CD1c-positive myeloid dendritic cell (primary cell): ENCODE measurements around the gene HSF4.

ENCODE experiments used
- DNase-seq: peaks from one replicate; pipeline ENCODE4 v3.0.0-alpha.2; 2016; ENCODE audit errors: extremely low spot score

The HSF4 gene

GRCh38 chr16:67166598-67167168 is 2.1 kb downstream of the HSF4 start:
- no peak for DNase-seq

GRCh38 chr16:67167588-67167987 is 3.0 kb downstream of the HSF4 start:
- no peak for DNase-seq

- DNase-seq = no peak
Measured at GRCh38 chr16:67169011-67169451, 4.5 kb downstream of the HSF4 start.

GRCh38 chr16:67169642-67170167 is 5.2 kb downstream of the HSF4 start:
- no peak for DNase-seq

GRCh38 chr16:67170168-67170948 is 5.8 kb downstream of the HSF4 start, which contains the start of gene NOL3:
Gene NOL3 (plus strand): TSS chr16:67170538.
- DNase-seq = peak; percentile 62

GRCh38 chr16:67170949-67171649 is 6.6 kb downstream of the HSF4 start:
- no peak for DNase-seq

DNA sequence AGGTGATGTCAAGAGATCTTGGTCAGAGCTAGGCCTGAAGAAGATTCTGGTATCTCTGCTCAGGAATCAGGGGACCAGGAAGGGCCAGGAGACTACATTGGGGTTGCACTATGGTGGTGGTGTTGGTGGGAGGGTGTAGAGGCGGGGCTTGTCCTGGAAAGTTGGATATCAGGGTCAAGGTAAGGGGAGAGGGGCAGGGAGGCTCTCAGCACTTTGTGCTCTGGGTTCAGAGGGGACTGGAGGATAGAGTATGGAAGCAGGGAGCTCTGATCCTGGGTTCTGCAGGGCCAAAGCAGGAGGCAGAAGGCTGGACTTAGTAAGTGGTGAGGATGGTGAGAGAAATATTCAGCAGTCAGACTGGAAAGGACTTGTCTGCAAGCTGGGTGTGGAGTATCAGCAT is 8.8 kb downstream of the HSF4 start:
- DNase-seq = no peak

GRCh38 chr16:67173808-67174705 is 9.5 kb downstream of the HSF4 start:
- peak; percentile 85 for DNase-seq

GRCh38 chr16:67174706-67175231 is 10.2 kb downstream of the HSF4 start:
- no peak for DNase-seq

- no peak for DNase-seq
Measured at GRCh38 chr16:67176662-67177061, 12.1 kb downstream of the HSF4 start.

GRCh38 chr16:67177743-67178699 is 13.5 kb downstream of the HSF4 start:
- peak; percentile 61 for DNase-seq

GRCh38 chr16:67179421-67180080 is 15.0 kb downstream of the HSF4 start:
- no peak for DNase-seq

GRCh38 chr16:67180166-67180565 is 15.6 kb downstream of the HSF4 start:
- no peak for DNase-seq

DNA sequence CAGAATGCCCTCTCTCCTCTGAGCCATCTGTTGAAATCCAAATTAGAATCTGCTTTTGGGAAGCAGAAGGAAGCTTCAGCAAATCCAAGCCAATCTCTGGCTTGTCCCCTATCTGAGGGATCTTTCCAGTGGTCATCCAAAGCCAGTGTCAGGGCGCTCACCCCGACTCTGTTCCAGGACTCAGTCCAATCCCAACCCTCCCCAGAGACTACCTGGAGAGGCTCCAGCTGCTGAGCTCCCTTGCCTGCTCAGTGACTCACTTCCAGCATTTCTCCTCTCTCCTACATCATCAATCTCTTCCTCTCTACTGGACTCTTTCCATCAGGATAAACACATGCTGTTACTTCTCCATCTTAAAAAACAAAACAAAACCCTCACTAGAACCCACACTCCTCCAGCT is 16.8 kb downstream of the HSF4 start:
- no peak for DNase-seq

DNA sequence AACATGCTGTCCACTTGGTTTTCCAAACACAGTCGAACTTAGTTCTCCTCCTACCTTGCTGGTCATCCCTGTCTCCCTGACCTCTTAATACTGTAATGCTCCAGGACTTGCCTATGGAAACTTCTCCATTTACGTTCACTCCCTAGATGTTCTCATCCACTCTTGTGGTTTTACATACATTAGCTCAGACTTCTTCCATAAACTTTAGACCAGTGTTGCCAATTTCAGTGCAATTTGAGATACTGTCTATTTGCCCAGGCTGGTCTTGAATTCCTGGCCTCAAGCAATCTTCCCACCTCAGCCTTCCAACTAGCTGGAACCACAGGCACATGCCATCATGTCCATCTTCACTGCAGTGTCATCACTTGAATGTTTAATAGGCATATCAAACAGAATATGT is 17.7 kb downstream of the HSF4 start:
- no peak for DNase-seq

DNA sequence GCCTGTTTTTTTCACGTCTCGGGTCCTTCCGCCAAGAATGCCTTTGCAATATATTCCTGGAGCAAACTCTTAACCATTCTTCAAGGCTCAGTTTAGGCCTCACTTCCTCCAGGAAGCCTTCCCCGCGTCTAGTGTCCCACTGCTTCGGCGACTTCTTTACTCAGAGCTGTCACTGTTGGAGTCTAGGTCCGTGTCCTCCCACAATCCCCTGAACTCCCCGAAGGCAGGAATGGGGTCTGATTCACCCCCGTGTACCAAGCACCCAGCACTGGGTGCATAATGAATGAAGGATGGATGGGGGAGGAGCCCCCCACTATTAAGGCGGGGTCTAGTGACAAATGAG is 18.7 kb downstream of the HSF4 start:
- DNase-seq = no peak

DNA sequence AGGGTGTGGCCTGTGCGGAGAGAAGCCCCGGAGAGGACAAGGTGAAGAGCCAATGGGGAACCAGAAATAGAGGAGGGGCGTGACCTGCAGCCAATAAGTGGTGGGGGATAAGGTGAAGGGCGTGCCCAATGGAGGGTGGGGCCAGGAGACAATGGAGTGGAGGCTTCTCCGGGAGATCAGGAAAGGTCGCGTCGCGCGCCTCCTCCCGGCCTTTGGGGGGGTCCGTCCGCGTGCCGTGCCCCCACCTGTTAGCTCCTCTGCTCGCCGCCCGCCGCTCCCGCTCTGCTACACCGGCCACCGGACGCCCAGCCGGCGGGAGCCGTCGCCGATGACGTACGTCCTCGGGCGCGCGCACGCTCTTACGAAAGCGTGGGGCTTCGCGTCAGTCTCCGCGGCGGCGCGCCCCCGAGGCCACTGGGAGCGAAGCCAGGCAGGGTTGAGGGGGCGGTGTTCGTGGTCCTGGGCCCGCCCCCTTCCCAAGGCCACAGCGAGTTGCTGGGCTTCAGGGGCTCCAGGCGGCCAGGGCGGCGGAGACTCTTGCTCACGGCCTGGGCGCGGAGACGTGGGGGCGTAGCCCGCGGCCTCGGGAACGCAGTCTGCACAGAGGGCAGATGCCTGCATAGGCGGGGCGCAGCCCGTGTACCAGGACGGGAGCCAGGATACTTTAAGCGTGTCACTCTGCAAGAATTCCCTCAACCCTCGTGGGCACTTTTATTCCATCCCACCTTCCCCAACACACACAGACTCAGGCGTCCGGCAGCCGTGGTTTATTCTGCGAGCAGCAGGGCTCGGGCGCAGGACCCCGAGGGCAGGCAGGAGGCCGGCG is 19.3 kb downstream of the HSF4 start, which contains the start of gene MATCAP1:
TSS of gene MATCAP1 (minus strand) at position 337 of the 826 bp plus-strand sequence. CDS start 3,353 bp downstream, outside the sequence.
- DNase-seq = peak; percentile 96

DNA sequence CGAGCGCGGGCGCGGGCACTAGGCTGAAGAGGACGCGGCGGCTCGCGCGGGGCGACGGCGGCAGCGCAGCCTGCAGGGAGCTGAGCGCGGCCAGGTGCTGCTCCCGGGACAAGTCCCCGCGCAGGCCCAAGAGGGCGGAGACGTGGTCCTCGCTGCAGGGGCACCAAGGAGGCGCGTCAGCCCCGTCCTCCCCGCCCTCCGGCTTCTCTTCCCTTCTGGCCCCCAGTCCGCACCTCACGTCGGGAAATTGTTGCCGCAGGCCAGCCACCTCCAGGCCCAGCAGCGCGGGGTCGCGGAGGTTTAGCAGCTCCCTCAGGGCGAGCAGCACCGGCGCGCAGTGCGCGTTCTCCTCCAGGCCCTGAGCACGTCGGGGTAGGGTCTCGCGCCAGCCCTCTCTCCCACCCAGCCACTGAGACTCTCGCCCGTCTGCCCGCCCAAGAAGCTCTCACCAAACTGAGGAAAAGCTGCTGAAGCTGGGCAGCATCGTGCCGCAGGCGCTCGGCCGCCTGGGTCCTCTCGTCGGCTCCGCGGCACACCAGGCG is 20.0 kb downstream of the HSF4 start:
- no peak for DNase-seq
